Measurements from ENCODE around the gene EVA1C.
A peak's percentile ranks its signal among the peaks of the same experiment; 100 is the strongest.

The EVA1C gene

DNA sequence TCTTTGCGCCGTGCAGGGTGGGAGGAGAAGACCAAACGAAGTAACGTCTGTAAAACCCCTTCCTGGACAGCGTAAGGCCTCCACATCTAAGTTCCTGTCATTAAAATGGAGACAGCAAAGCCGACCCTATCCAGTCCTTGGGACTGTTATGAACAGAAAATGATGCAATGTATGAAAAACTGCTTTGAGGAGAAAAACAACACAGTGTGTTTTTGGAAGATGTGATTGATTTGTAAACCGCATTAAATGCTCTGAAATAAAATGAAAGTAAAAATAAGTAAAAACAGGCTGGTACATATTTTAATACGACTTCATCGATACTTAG, 18.9 kb upstream of the EVA1C start:
- peak overlapping the region; percentile 50 for H3K27ac ChIP-seq (ENCODE audit: poor library complexity, severe bottlenecking)

DNA sequence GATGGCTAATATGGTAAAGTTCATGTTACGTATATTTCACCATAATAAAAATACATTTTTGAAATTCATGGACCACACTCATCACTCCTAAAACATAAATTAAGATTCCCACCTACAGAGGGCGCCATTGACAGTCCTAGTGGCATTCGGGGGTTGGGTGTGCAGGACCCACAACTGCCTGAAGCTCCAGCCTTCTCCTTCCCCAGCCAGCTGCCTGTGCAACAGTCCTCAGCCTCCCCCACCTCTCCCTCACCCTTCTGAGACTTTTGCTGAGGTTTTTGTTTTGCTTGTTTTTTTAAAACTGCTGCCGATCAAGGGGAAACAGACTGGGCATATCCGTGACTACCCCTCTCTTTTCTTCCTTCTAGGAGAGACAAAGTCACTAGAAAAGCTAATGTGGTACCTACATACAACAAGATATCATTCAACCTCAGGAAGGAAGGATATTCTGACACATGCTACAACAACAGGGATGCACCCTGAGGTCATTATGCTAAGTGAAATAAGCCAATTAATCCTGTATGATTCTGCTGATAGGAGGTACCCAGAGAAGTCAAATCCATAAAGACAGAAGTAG, 9.2 kb upstream of the EVA1C start:
- Histone ChIP-seq H3K9me3 (ENCODE audit: severe bottlenecking) (no peaks in the 10 kb centered on the region), H3K4me1 (ENCODE audit: insufficient read depth, poor library complexity, severe bottlenecking) (no peaks in the 10 kb centered on the region), H3K27me3 (ENCODE audit: insufficient read depth, poor library complexity, severe bottlenecking) (no peaks in the 10 kb centered on the region), H3K4me3 (ENCODE audit: severe bottlenecking) (no peak overlapping the region), H3K27ac (ENCODE audit: poor library complexity, severe bottlenecking) (no peak overlapping the region), H3K36me3 (ENCODE audit: low read depth) (no peaks in the 10 kb centered on the region)
- TF ChIP-seq, protein P1, sequence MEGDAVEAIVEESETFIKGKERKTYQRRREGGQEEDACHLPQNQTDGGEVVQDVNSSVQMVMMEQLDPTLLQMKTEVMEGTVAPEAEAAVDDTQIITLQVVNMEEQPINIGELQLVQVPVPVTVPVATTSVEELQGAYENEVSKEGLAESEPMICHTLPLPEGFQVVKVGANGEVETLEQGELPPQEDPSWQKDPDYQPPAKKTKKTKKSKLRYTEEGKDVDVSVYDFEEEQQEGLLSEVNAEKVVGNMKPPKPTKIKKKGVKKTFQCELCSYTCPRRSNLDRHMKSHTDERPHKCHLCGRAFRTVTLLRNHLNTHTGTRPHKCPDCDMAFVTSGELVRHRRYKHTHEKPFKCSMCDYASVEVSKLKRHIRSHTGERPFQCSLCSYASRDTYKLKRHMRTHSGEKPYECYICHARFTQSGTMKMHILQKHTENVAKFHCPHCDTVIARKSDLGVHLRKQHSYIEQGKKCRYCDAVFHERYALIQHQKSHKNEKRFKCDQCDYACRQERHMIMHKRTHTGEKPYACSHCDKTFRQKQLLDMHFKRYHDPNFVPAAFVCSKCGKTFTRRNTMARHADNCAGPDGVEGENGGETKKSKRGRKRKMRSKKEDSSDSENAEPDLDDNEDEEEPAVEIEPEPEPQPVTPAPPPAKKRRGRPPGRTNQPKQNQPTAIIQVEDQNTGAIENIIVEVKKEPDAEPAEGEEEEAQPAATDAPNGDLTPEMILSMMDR (IDR thresholded peaks at IDR 0.05; ENCODE audit: poor library complexity, severe bottlenecking) = peak; percentile 80
- DNase-seq (ENCODE audit: low spot score) (no peak), ATAC-seq (ENCODE audit: low read depth) (peak; percentile 72; the same call in 2 of the 3 replicates)

More for the DNA sequence above, 18.9 kb upstream of the EVA1C start:
- H3K36me3 ChIP-seq (ENCODE audit: low read depth) = peaks cover 26% of the 10 kb centered on the region
- ATAC-seq (ENCODE audit: low read depth) (no peak), DNase-seq (ENCODE audit: low spot score) (no peak)
- H3K9me3 ChIP-seq (ENCODE audit: severe bottlenecking) = no peaks in the 10 kb centered on the region
- TF ChIP-seq, protein P1 (IDR thresholded peaks at IDR 0.05; ENCODE audit: poor library complexity, severe bottlenecking) = no peak
- no peaks in the 10 kb centered on the region for H3K27me3 ChIP-seq (ENCODE audit: insufficient read depth, poor library complexity, severe bottlenecking)
- H3K4me3 ChIP-seq (ENCODE audit: severe bottlenecking) = peak overlapping the region; percentile 71
- H3K4me1 ChIP-seq (ENCODE audit: insufficient read depth, poor library complexity, severe bottlenecking) = peaks cover 10% of the 10 kb centered on the region

DNA sequence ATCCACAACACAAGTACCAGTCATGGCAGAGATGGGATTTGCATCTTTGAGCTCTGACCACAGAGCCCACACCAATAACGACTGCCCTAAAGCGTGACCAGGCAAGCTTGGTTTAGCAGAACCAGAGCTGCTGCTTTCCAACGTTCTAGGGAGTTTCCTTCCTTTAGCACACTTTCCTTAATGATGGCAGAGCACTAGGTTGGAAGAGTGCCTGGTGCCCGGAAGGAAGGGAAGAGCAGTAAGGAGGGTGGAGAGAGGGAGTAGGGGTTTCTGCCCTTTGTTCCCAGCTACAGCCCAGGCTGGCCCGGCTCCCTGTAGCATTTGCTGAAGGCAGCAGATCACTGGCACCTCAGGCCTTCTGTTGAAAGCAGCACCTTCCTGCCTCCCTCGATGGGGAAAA, 6.1 kb upstream of the EVA1C start:
- Histone ChIP-seq H3K36me3 (ENCODE audit: low read depth) (no peaks in the 10 kb centered on the region), H3K4me1 (ENCODE audit: insufficient read depth, poor library complexity, severe bottlenecking) (no peaks in the 10 kb centered on the region), H3K9me3 (ENCODE audit: severe bottlenecking) (no peaks in the 10 kb centered on the region), H3K4me3 (ENCODE audit: severe bottlenecking) (no peak overlapping the region), H3K27ac (ENCODE audit: poor library complexity, severe bottlenecking) (no peak overlapping the region), H3K27me3 (ENCODE audit: insufficient read depth, poor library complexity, severe bottlenecking) (no peaks in the 10 kb centered on the region)
- DNase-seq (ENCODE audit: low spot score) (no peak), ATAC-seq (ENCODE audit: low read depth) (no peak)
- TF ChIP-seq, protein P1 (IDR thresholded peaks at IDR 0.05; ENCODE audit: poor library complexity, severe bottlenecking) = no peak

DNA sequence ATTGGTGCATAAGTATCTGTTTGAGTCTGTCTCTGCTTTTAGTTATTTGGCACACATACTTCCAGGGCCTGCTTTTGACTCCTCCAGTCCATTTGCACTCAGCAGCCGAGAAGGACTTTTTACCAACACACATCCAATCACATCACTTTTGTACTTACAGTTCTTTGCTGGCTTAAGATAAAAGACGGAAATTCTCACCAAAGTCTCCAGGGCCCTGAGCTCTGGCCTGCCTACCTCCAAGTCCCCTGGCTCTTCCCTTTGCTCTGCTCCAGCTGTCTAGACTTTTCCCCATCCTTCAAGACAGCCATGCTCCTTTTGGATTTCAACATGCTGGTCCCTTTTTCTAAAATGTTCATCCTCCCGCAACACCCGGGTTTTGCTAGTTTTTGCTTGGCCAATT, 2.2 kb upstream of the EVA1C start:
- DNase-seq (ENCODE audit: low spot score) = no peak
- no peak overlapping the region for H3K27ac ChIP-seq (ENCODE audit: poor library complexity, severe bottlenecking)
- TF ChIP-seq, protein P1 (IDR thresholded peaks at IDR 0.05; ENCODE audit: poor library complexity, severe bottlenecking) = no peak
- H3K4me1 ChIP-seq (ENCODE audit: insufficient read depth, poor library complexity, severe bottlenecking) = peaks cover 8% of the 10 kb centered on the region
- no peaks in the 10 kb centered on the region for H3K27me3 ChIP-seq (ENCODE audit: insufficient read depth, poor library complexity, severe bottlenecking)
- H3K9me3 ChIP-seq (ENCODE audit: severe bottlenecking) = no peaks in the 10 kb centered on the region
- peaks cover 10% of the 10 kb centered on the region for H3K36me3 ChIP-seq (ENCODE audit: low read depth)
- no peak for ATAC-seq (ENCODE audit: low read depth)
- no peak overlapping the region for H3K4me3 ChIP-seq (ENCODE audit: severe bottlenecking)

DNA sequence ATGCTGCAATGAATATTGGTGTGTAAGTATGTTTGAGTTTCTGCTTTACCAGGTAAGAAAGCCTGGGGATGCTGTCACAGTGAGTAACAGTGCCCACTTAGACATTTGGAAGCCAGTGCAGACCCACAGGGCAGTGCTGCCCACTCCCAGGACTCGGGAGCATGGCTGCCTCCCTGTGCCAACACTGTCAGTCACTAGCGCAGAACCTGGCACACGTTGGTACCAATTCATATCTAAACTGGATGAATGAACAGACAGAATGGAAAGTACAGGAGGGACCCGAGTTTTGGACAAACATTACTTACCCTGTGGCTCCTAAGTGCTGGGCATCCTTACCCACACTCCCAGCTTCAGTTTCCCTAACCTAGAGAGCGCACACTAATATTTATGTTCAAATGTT, 1.6 kb upstream of the EVA1C start:
- DNase-seq (ENCODE audit: low spot score) (no peak), ATAC-seq (ENCODE audit: low read depth) (no peak)
- peak overlapping the region; percentile 84 for H3K27ac ChIP-seq (ENCODE audit: poor library complexity, severe bottlenecking)
- TF ChIP-seq, protein P1 (IDR thresholded peaks at IDR 0.05; ENCODE audit: poor library complexity, severe bottlenecking) = no peak
- H3K4me1 ChIP-seq (ENCODE audit: insufficient read depth, poor library complexity, severe bottlenecking) = peaks cover 8% of the 10 kb centered on the region
- H3K27me3 ChIP-seq (ENCODE audit: insufficient read depth, poor library complexity, severe bottlenecking) = no peaks in the 10 kb centered on the region
- H3K4me3 ChIP-seq (ENCODE audit: severe bottlenecking) = peak overlapping the region; percentile 57
- H3K9me3 ChIP-seq (ENCODE audit: severe bottlenecking) = no peaks in the 10 kb centered on the region
- H3K36me3 ChIP-seq (ENCODE audit: low read depth) = peaks cover 14% of the 10 kb centered on the region
